Loucy (cell line): Measurements from ENCODE around the gene RLF.

Experiments used
- EZH2phosphoT487 ChIP-seq: fragments of 200-600 bp; IDR thresholded peaks from 2 replicates; pipeline ENCODE4 v1.6.1; 2018; ENCODE audit warnings: antibody characterized with exemption, mild to moderate bottlenecking, moderate library complexity, borderline replicate concordance
- TF ChIP-seq, protein P1 (sequence below): fragments of 200-600 bp; sonication (generic); conservative IDR thresholded peaks from 2 replicates; pipeline ENCODE4 v1.5.1; 2014; ENCODE audit warnings: mild to moderate bottlenecking, antibody characterized with exemption, low read length

DNA sequence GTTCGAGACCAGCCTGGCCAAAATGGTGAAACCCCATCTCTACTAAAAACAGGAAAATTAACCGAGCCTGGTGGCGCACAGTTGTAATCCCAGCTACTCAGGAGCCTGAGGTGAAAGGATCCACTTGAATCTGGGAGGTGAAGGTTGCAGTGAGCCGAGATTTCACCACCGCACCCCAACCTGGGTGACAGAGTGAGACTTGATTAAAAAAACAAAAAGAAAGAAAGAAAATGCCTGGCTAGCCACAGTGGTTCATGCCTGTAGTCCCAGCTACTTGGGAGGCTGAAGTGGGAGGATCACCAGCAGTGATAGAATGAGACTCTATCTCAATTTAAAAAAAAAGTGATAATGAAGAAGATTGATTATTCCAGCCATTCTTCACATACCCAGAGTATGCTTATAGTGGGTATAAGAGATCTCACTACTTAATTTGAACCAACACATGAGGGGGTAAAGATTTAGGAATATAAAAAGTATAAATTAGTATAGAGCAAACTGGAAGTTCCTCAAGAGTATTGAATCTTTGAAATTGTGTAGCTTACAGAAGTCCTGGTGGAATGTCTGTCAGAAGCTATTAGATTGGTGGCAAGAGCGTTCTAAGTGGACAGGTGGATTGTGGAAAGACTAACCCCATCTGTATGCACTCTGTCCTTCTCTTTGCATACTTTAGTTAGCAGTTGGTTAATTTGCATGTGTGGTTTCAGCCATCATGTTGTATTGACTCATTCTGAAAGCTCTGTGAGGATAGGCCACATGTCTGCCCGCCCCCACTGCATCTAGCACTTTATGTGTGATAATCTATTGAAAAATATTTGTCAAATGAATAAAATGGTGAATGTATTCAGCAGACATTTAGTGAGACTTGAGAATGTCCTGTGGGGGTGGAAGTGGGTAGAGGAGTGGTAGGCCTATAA is 25.0 kb downstream of the RLF start:
- TF ChIP-seq, protein P1, sequence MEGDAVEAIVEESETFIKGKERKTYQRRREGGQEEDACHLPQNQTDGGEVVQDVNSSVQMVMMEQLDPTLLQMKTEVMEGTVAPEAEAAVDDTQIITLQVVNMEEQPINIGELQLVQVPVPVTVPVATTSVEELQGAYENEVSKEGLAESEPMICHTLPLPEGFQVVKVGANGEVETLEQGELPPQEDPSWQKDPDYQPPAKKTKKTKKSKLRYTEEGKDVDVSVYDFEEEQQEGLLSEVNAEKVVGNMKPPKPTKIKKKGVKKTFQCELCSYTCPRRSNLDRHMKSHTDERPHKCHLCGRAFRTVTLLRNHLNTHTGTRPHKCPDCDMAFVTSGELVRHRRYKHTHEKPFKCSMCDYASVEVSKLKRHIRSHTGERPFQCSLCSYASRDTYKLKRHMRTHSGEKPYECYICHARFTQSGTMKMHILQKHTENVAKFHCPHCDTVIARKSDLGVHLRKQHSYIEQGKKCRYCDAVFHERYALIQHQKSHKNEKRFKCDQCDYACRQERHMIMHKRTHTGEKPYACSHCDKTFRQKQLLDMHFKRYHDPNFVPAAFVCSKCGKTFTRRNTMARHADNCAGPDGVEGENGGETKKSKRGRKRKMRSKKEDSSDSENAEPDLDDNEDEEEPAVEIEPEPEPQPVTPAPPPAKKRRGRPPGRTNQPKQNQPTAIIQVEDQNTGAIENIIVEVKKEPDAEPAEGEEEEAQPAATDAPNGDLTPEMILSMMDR, result no peak
- TF ChIP-seq EZH2phosphoT487, result no peak
